NCI-H2196 (cell line): Measurements from ENCODE around the gene MEIOSIN.

Experiments
- DNase-seq: peaks from one replicate; lab custom pipeline; 2025; ENCODE audit not compliant: unreplicated experiment; lab: John Stamatoyannopoulos, UW

Gene MEIOSIN

DNA sequence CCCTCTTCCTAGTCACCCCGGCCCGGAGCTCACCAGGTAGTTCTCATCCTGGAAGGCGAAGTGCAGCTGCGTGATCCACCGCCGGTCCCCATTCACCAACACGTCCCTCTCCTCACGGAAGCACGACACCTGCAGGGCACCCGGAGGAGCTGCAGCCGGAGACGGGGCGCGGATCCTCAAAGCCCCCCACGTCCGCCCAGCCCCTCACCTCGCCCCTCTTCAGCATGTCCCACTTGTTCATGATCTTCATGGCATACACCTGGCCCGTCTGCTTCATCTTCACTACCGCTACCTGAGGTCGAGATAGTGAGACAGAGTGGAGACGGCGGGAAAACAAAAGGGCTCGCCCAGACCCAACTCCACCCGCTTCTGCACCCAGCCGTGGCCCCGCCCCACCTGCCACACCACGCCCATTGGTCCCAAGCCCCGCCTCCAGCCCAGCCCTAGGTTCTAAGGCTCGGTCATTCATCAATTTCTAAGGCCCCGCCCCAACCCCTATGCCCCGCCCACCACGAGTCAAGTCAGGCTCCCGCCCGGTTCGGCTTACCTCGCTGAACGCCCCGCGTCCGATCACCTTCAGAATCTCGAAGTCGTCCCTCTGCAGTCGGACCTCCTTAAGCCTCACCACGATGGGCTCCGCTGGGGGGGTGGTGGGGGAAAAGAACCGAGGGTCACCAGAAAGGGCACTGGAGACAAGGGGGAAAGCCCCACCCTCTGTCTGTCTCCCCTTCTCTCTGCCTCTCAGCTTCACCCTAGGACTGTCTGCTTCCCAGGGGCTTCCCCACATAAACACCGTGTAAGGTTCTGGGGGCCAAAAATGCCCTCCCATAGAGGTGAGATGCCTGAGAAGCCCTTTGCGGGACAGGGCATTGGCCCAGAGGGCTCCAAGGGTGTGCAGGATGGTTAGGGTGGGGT lies 46.2 kb downstream of the MEIOSIN start:
- DNase-seq: peak; percentile 89

DNA sequence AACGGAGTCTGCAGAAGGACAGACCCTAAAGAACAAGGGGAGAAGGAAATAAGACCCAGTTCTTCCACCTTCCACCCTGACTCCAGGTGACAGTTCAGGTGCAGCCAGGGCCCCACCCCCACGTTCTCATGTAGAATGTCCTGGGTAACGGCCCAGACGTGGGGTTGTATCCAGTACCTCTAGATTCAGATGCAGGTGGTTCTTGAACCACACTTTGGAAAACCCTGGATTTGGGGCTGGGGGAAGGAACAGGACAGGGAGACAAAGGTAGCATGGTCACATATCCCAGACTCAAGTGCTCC lies 46.9 kb downstream of the MEIOSIN start:
- DNase-seq: peak; percentile 33

DNA sequence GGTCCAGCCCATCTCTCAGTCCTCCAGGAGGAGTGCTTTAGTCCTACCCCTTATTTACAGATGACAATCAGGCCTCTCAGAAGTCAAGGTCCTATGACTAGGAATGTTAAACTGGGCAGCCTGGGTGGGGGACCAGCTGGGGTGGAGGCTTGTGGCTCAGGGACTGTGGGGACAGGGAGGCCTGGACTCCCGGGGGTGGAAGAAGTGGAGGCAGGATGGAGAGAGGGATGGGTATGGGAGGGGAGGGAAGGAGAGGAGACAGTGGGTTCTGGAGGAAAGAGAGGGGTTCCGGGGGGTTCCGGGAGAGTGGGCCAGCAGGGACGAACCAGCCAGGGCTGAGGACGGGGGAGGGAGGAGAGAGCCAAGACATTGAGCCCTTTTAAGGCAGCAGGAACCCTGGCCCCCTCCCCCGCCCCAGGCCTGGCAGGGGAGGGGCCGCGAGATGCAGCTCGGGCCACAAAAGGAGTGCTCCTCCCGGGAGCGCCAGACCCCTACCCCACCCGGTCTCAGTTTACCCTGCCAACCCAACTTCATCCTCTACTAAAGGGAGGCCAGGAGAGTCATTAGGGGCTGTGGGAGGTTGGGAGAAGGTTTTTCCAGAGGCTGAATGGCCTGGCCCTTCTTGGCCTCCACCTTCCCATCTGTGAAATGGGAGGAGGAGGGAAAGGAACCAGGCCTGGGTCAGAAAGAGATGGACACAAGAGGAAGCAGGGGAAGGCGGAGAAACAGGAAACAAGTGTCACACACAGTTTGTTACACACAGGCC lies 47.4 kb downstream of the MEIOSIN start:
- DNase-seq: no peak

DNA sequence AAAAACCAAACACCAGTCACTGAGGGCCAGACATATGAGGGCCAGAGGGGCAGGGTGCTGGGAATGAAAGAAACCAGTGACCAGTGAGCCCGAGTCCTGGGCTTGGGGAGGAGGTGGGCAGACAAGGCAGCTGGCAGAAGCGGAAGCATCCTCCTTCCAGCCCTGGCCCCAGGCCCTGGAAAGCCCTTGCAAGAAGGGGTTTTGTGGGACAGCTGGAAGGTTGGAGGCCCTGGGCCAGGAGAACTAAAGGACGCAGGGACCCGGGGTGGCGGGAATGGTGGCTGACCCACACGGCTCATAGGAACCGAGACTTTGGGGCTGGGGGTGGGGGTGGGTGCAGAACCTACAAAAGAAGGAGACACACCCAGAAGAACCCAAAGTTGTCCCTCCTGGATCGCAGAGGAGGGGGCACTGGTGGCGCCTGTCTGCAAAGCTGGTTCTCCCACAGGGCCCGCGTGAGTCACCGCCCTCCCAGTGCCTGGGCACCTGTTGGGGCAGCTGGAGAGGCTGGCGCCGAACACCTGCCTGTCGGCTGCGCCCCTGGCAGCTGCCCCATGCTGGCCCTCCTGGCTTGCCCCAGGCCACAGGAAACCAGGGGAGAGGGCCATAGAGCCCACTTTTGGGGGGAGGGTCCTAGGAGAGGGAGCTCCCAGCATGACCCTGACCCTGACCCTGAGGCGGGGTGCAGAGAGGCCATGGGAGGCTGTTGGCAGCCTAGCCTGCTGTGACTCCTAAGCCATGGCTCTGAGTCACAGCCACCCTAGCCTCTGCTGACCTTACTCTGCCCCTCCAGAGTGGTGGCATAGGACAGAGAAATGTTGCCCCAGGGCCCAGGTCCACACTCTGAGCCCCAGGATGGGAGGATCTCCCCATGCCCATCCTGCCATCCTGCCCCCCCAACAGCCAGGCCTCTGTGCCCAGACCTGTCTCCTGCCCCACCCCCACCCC lies 48.2 kb downstream of the MEIOSIN start:
- peak; percentile 78 for DNase-seq

DNA sequence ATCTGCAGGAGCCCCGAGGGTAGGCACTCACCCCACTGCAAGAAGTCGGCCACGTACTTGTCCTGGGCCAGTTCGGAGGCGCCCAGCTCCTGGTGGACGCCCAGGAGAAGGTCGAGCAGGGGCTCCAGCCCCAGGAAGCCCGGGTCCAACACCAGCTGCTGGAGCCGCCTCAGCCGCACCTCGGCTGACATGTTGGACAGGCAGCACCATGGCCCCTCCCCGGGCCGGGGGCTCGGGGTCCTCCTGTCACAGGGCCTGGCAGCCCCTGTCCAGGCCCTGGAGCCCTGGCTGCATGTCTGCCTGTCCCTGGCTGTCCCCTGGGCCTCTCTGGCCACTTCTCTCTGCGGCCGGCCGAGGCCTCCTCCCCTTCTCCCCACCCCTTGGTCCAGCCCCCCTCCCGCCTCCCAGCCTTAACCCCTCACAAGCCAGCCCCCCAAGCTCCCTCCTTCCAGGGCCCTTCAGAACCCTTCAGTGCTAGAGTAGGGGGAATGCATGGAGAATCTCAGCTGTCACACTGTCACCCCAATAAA lies 49.0 kb downstream of the MEIOSIN start, which contains the start of gene DMPK:
TSS of gene DMPK (minus strand) at position 329 of the 530 bp plus-strand sequence. CDS start at position 191, 138 bp downstream.
- no peak for DNase-seq

GRCh38 chr19:45782820-45783785 lies 49.9 kb downstream of the MEIOSIN start:
- DNase-seq: no peak

DNA sequence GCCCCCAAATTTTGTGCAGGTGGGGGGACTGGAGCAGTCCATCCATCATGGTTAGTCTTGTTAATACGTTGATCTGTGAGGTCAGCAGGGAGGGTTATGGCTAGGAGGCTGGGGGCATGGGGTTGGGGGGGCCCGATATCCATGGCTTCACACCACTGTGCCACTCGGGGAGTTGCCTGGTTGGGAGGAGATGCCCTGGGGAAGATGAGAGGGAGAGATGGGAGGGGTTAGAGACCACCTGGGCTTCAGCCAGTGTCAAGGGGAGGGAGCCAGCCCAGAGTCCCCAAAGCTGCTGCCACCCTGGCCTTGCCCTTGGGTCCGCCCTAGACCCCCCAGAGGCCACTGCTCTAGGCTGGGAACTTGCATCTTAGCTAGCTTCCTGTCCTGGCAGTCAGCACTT lies 50.9 kb downstream of the MEIOSIN start:
- no peak for DNase-seq

DNA sequence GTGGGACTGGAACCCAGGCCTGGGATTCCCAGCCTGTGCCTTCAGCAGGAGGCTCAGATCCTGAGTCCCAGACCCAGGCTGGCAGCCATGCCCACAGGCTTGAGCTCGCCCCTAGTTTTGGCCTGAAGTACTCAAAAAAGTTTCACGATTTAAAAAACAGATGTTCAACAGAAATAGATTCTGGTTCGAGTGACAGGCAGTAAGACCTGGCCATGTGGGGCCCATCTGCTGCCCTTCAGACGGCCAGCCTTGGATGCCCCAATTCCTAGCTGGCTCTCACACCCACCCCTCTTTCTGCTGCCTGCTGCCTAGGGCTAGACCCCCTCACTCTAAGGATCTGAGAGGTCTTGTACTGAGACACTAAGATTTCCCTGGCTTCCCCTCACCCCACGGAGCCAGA lies 51.9 kb downstream of the MEIOSIN start:
- DNase-seq: no peak

GRCh38 chr19:45785781-45786532 lies 52.7 kb downstream of the MEIOSIN start:
- DNase-seq: no peak

DNA sequence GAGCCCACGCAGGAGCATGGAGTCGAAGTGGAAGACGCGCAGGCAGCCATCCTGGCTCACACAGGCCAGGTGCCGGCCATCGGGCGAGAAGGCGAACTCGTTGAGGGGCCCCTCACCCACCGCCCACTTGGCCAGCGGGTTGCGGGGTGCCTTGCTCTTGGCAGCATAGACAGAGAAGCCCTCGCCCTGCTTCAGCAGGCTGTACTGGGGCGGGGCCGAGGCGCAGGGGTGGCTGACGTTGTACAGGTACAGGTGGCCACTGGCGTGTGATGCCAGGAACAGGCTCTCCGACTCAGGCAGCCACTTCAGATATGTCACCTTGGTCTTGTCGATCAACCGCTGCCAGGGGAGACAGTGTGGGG lies 53.3 kb downstream of the MEIOSIN start:
- no peak for DNase-seq

- DNase-seq: no peak
Observed at GRCh38 chr19:45789035-45789786, 56.0 kb downstream of the MEIOSIN start.

- no peak for DNase-seq
Observed at GRCh38 chr19:45790942-45791341, 57.7 kb downstream of the MEIOSIN start.

GRCh38 chr19:45791744-45792469 lies 58.7 kb downstream of the MEIOSIN start:
- no peak for DNase-seq

DNA sequence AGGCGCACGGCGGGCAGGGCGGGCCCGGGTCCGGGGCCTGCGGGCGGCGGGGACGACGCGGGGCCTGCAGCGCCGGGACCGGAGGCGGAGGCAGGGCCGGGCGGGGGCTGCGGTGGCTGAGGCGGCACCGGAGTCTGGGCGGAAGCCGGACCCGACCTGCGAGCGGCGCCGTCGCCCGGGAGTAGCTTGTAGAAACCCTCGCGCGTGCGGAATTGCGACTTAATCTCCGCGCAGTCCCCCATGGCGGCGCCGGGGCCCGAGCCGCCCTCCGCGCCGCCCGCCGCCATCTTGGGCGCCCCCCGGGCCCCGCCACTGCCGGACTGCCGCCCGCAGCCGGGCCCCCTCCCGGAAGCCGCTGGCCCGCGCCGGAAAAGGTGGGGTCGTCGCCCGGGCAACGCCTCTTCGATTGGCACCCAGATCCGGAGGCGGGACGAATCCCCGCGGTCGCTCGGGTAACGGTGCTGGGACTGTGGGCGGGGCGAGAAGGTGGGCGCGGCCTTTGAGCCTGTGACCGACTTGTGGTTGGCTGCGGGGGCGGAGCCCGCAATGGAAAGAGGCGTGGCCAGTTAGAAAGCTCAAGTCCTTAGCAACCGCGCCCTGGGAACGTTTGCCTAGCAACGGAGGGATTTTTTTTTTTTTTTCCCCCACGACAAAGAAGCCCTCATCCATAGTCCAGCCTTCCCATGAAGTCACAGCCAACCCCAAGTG lies 59.4 kb downstream of the MEIOSIN start, which contains the start of gene DMWD:
TSS of gene DMWD (minus strand) at position 376 of the 708 bp plus-strand sequence. CDS start at position 287, 89 bp downstream.
- peak; percentile 99 for DNase-seq

DNA sequence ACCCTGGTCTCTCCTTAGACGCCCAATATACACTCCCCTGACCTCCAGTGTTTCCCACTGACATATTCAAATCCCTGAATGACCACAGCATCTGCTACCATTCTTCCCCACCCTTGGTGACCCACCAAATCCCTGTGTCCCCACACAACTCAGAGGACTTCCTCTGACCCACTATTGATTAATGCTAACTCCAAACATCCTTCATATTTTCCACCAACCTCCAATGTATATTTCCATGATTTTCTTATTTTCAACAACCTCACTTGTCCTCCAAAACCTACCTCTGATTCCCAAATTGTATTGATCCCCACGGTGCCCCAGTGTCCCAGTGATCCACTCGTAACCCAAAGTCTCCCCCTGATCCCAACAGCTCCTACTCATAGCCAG lies 59.9 kb downstream of the MEIOSIN start:
- DNase-seq: no peak

- DNase-seq: no peak
Observed at GRCh38 chr19:45793876-45794275, 60.6 kb downstream of the MEIOSIN start.

DNA sequence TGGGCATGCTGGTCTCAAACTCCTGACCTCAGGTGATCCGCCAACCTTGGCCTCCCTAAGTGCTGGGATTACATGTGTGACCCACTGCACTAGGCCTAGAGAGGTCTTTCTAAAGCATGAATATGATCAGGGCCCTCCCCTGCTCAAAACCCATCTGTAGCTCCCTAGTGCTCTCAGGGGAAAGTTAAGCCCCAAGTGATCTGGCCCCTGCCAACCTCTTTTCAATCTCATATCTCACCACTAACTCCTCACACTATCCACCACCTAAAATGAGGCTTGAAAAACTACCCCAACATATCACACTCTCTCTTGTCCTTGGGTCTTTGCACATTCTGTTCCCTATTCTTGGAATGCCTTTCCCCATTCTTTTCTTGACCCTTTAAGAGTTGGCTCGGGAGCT lies 61.4 kb downstream of the MEIOSIN start:
- no peak for DNase-seq
